GM23338 (cell line): ENCODE data around the gene ROR1. TPM values are rescaled to one million over a fixed set of nuclear protein-coding genes. Genes with fewer than 3 reads are reported as not detected.

Experiments
- ATAC-seq: fragments of 200-7000 bp; cut with Tn5 transposase; 3 replicates; pipeline ENCODE4 v1.9.1; 2020
- DNase-seq: peaks from one replicate; pipeline ENCODE4 v3.0.0-alpha.2; 2015; ENCODE audit warnings: low spot score
- H2AFZ ChIP-seq: fragments of 200-600 bp; sonication (generic); 2 replicates; pipeline ENCODE4 v1.8.0; 2016; ENCODE audit warnings: antibody characterized with exemption, mild to moderate bottlenecking, moderate library complexity
- H3F3A ChIP-seq: fragments of 200-600 bp; sonication (generic); replicated peaks from 2 replicates; pipeline ENCODE4 v1.8.0; 2017; ENCODE audit warnings: antibody characterized with exemption, mixed run types, low read depth
- H3K27ac ChIP-seq: fragments of 200-600 bp; sonication (generic); 2 replicates; pipeline ENCODE4 v1.6.1; 2016; ENCODE audit warnings: low read depth
- H3K27me3 ChIP-seq: fragments of 200-600 bp; sonication (generic); 2 replicates; pipeline ENCODE4 v1.8.0; 2016; ENCODE audit warnings: mild to moderate bottlenecking, mixed run types, moderate library complexity; ENCODE audit not compliant: insufficient read depth
- H3K36me3 ChIP-seq: fragments of 200-600 bp; sonication (generic); 2 replicates; pipeline ENCODE4 v1.8.0; 2016; ENCODE audit warnings: mild to moderate bottlenecking; ENCODE audit not compliant: insufficient read depth
- H3K4me1 ChIP-seq: fragments of 200-600 bp; sonication (generic); 2 replicates; pipeline ENCODE4 v1.8.0; 2016; ENCODE audit warnings: mild to moderate bottlenecking, moderate library complexity; ENCODE audit not compliant: insufficient read depth
- H3K4me2 ChIP-seq: fragments of 200-600 bp; sonication (generic); 2 replicates; pipeline ENCODE4 v1.7.1; 2017; ENCODE audit warnings: mixed run types
- H3K4me3 ChIP-seq: fragments of 200-600 bp; sonication (generic); 2 replicates; pipeline ENCODE4 v1.6.1; 2016; ENCODE audit warnings: mixed run types
- H3K79me2 ChIP-seq: fragments of 200-600 bp; sonication (generic); replicated peaks from 2 replicates; pipeline ENCODE4 v1.8.0; 2017; ENCODE audit warnings: mild to moderate bottlenecking; ENCODE audit not compliant: insufficient read depth
- H3K9me2 ChIP-seq: fragments of 200-600 bp; sonication (generic); 2 replicates; pipeline ENCODE4 v1.8.0; 2017; ENCODE audit not compliant: insufficient read depth
- H4K20me1 ChIP-seq: fragments of 200-600 bp; sonication (generic); replicated peaks from 2 replicates; pipeline ENCODE4 v1.8.0; 2017; ENCODE audit warnings: mild to moderate bottlenecking; ENCODE audit not compliant: insufficient read depth
- H3K27ac Mint-ChIP-seq: 2 replicates; pipeline ENCODE4 v1.8.0; 2020; ENCODE audit warnings: inconsistent platforms, mild to moderate bottlenecking, moderate library complexity, mixed read lengths
- H3K27me3 Mint-ChIP-seq: 3 replicates; pipeline ENCODE4 v1.8.0; 2022; ENCODE audit warnings: low read depth, mild to moderate bottlenecking, moderate library complexity, mixed read lengths, inconsistent platforms; ENCODE audit not compliant: insufficient read depth, poor library complexity
- H3K36me3 Mint-ChIP-seq: 3 replicates; pipeline ENCODE4 v1.8.0; 2021; ENCODE audit warnings: low read depth, mild to moderate bottlenecking, inconsistent platforms, moderate library complexity, mixed read lengths
- H3K4me1 Mint-ChIP-seq: 3 replicates; pipeline ENCODE4 v1.8.0; 2020; ENCODE audit warnings: mild to moderate bottlenecking, inconsistent platforms, mixed read lengths
- H3K4me3 Mint-ChIP-seq: 3 replicates; pipeline ENCODE4 v1.8.0; 2021; ENCODE audit warnings: moderate library complexity, mild to moderate bottlenecking, inconsistent platforms, mixed read lengths
- H3K9me3 Mint-ChIP-seq: 3 replicates; pipeline ENCODE4 v1.8.0; 2020; ENCODE audit warnings: moderate library complexity, mild to moderate bottlenecking, inconsistent platforms, mixed read lengths
- CREB1 ChIP-seq: fragments of 250-450 bp; sonication (Bioruptor Pico); IDR thresholded peaks from 2 replicates; pipeline ENCODE4 v1.5.0; 2020; ENCODE audit warnings: low read depth, mild to moderate bottlenecking, moderate library complexity
- CTCF ChIP-seq, 2 experiments: fragments of 200-600 bp in 1 of 2; sonication (generic) in 1 of 2; conservative IDR thresholded peaks; 2 replicates each; pipeline versions ENCODE4 v1.5.1 to v1.6.1; 2016 to 2017; ENCODE audit warnings: antibody characterized with exemption in 2 of 2, low read depth in 2 of 2, mild to moderate bottlenecking in 2 of 2, moderate library complexity in 1 of 2
- EZH2phosphoT487 ChIP-seq: fragments of 200-600 bp; sonication (generic); IDR thresholded peaks from one replicate; pipeline ENCODE4 v1.8.1; 2018; ENCODE audit warnings: antibody characterized with exemption; ENCODE audit not compliant: unreplicated experiment
- JUNB ChIP-seq: IDR thresholded peaks from one replicate; pipeline ENCODE4 v1.6.1; 2016; ENCODE audit warnings: antibody characterized with exemption; ENCODE audit not compliant: unreplicated experiment
- ZNF462 ChIP-seq: fragments of 250-450 bp; sonication (Bioruptor Pico); IDR thresholded peaks from 2 replicates; pipeline ENCODE4 v1.5.0; 2020; ENCODE audit warnings: mild to moderate bottlenecking, moderate library complexity
- polyA plus RNA-seq: library from polyadenylated mRNA; unstranded; fragments of >200 nt; fragmentation: Nextera tagmentation; extraction: Ambion mirVana; gene quantifications from 2 replicates; pipeline ENCODE4 v1.2.1, GENCODE V29; 2016
- total RNA-seq: library from RNA; depleted of rRNA; stranded (reverse); fragments of >200 nt; shearing (Covaris generic); gene quantifications from 2 replicates; pipeline ENCODE4 v1.2.3, GENCODE V29; 2014

Gene ROR1
- total and polyA plus RNA-seq, 2 experiments from 2014 or later = 59.7 to 96.0 TPM

- no peak for TF ChIP-seq ZNF462
These were observed 108.4 kb downstream of the ROR1 start (continued) for GRCh38 chr1:63882048-63882704.

DNA sequence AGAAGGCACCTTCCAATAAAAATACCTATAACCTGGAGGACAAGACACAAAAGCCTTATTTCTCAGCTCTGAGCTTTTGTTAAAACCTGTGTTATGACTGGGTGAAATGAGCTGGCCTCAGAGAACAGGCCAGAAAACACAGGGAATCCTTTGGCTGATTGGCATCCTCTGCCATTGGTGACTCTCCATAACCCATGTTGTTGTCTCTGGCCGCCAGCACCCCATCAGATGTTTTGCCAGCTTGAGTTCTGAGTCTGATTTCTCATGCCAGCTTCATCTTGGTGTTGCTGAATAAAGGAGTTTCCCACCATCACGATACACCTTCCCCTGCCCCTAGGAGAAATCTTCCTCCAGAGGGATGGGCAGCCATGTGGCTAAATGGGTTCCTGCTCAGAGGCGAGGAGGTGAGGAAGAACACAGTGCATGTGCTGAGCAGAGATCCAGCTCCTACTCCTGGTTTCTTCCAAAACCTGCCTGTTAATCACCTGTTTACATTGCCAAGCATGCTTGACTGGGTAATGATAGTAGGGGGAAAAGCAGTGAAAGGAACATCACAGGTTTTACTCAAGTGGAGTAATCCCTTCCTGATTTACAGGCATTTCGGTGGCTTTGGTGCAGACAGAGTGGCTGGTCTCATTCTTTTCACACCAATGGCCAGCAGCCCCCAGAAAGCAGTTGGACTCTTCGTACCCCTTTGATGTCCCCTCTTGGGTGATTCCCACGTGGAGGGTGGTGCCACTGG, 109.8 kb downstream of the ROR1 start:
- Mint-ChIP-seq H3K4me1 (peaks cover 74% of the 10 kb centered on the region), H3K27me3 (no peaks in the 10 kb centered on the region), H3K4me3 (no peak overlapping the region), H3K9me3 (no peaks in the 10 kb centered on the region; the same call in 2 of the 3 replicates), H3K27ac (no peak overlapping the region), H3K36me3 (peaks cover 6% of the 10 kb centered on the region; the same call in 2 of the 3 replicates)
- H3K79me2 ChIP-seq = peaks cover 100% of the 10 kb centered on the region
- H3K4me3 ChIP-seq = no peak overlapping the region
- peaks cover 53% of the 10 kb centered on the region for H4K20me1 ChIP-seq
- no peaks in the 10 kb centered on the region for H3F3A ChIP-seq
- no peaks in the 10 kb centered on the region for H3K27me3 ChIP-seq
- H2AFZ ChIP-seq = no peak overlapping the region
- DNase-seq = no peak
- no peaks in the 10 kb centered on the region for H3K36me3 ChIP-seq
- ATAC-seq = peak; percentile 19; the same call in 2 of the 3 replicates
- H3K4me2 ChIP-seq = no peak overlapping the region
- peaks cover 21% of the 10 kb centered on the region for H3K9me2 ChIP-seq
- H3K4me1 ChIP-seq = peaks cover 33% of the 10 kb centered on the region
- 0 out of 2 replicates have a peak overlapping the region, but pooled peaks have one; percentile 3 for H3K27ac ChIP-seq
- TF ChIP-seq CREB1 (CRISPR knock-in tag) (no peak), CTCF (conservative IDR thresholded peaks at IDR 0.05; ENCODE audit: low read depth in 2 of 2) (no peak), JUNB (no peak), EZH2phosphoT487 (no peak), ZNF462 (no peak)
